DMS53 treated with DMSO at 0.1 percent for 48 hours (cell line): ENCODE data around the gene RIMBP2.

ENCODE experiments used
- DNase-seq: peaks from one replicate; lab custom pipeline; 2025; ENCODE audit not compliant: unreplicated experiment; lab: John Stamatoyannopoulos, UW

Gene RIMBP2

GRCh38 chr12:130573235-130573634 is 142.9 kb downstream of the RIMBP2 start:
- no peak for DNase-seq

GRCh38 chr12:130572553-130572952 is 143.5 kb downstream of the RIMBP2 start:
- no peak for DNase-seq

- no peak for DNase-seq
Observed at GRCh38 chr12:130571734-130572133, 144.4 kb downstream of the RIMBP2 start.

- no peak for DNase-seq
Observed at GRCh38 chr12:130571089-130571488, 145.0 kb downstream of the RIMBP2 start.

GRCh38 chr12:130569521-130569920 is 146.6 kb downstream of the RIMBP2 start:
- no peak for DNase-seq

- DNase-seq = no peak
Observed at GRCh38 chr12:130568501-130568900, 147.6 kb downstream of the RIMBP2 start.

GRCh38 chr12:130568041-130568440 is 148.1 kb downstream of the RIMBP2 start:
- DNase-seq = no peak

- no peak for DNase-seq
Observed at GRCh38 chr12:130566446-130567155, 149.5 kb downstream of the RIMBP2 start.

- DNase-seq = no peak
Observed at GRCh38 chr12:130565189-130565588, 150.9 kb downstream of the RIMBP2 start.

GRCh38 chr12:130563323-130563722 is 152.8 kb downstream of the RIMBP2 start:
- peak; percentile 95 for DNase-seq

- no peak for DNase-seq
Observed at GRCh38 chr12:130562716-130563115, 153.4 kb downstream of the RIMBP2 start.

GRCh38 chr12:130560321-130560720 is 155.8 kb downstream of the RIMBP2 start:
- no peak for DNase-seq

- DNase-seq = peak; percentile 48
Observed at GRCh38 chr12:130559806-130560205, 156.3 kb downstream of the RIMBP2 start.

GRCh38 chr12:130557886-130558765 is 158.0 kb downstream of the RIMBP2 start:
- DNase-seq = peak; percentile 42

- no peak for DNase-seq
Observed at GRCh38 chr12:130557201-130557600, 158.9 kb downstream of the RIMBP2 start.

- DNase-seq = no peak
Observed at GRCh38 chr12:130556486-130557055, 159.5 kb downstream of the RIMBP2 start.

- peak; percentile 83 for DNase-seq
Observed at GRCh38 chr12:130555628-130556485, 160.2 kb downstream of the RIMBP2 start.

GRCh38 chr12:130555221-130555620 is 160.9 kb downstream of the RIMBP2 start:
- no peak for DNase-seq

GRCh38 chr12:130552483-130552996 is 163.6 kb downstream of the RIMBP2 start:
- no peak for DNase-seq

GRCh38 chr12:130549361-130549760 is 166.7 kb downstream of the RIMBP2 start:
- DNase-seq = no peak
